ENCODE results near the gene ISY1. TPM values are rescaled to one million over a fixed set of nuclear protein-coding genes. Genes with fewer than 3 reads are reported as not detected.
"Not testable (repeated sequence)": the region's sequence is repeated elsewhere in the genome, so short reads cannot be mapped to it uniquely, and the experiment has no call there.

Gene ISY1
- polyA plus RNA-seq, 4 donors: 48.6 to 56.0 (median 50.8) TPM

- DNase-seq (ENCODE audit: low read depth in 4 of 4, low spot score in 3 of 4): no peak
Measured at GRCh38 chr3:129095285-129095684, 65.6 kb downstream of the ISY1 start.

DNA sequence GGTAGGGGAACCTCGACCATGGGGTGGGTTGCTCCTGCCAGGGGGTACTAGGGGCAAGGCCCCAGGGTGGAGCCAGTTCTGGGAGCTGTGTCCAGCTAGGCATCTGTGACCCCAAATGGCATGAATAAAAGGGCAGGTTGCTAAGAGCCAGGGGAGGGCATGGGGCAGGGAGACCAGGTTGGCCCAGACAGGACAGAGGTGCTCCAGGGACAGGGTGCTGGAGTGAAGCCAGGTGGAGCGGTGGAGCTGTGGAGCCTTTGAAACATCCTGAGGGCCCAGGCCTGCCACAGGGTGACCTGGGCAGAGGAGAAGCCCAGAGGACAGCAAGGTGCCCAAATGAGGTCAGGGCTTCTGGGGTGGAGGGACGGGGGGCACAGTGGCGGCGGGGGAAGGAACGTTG, 72.6 kb downstream of the ISY1 start:
- not testable (repeated sequence) for DNase-seq (ENCODE audit: low read depth in 4 of 4, low spot score in 3 of 4)

GRCh38 chr3:129087904-129088303, 73.0 kb downstream of the ISY1 start:
- not testable (repeated sequence) for DNase-seq (ENCODE audit: low read depth in 4 of 4, low spot score in 3 of 4)

GRCh38 chr3:129087138-129087702, 73.6 kb downstream of the ISY1 start:
- no peak for DNase-seq (ENCODE audit: low read depth in 4 of 4, low spot score in 3 of 4)

- DNase-seq (ENCODE audit: low read depth in 4 of 4, low spot score in 3 of 4): no peak
Measured at GRCh38 chr3:129085818-129086217, 75.0 kb downstream of the ISY1 start.

GRCh38 chr3:129085165-129085715, 75.6 kb downstream of the ISY1 start:
- DNase-seq (ENCODE audit: low read depth in 4 of 4, low spot score in 3 of 4): no peak

DNA sequence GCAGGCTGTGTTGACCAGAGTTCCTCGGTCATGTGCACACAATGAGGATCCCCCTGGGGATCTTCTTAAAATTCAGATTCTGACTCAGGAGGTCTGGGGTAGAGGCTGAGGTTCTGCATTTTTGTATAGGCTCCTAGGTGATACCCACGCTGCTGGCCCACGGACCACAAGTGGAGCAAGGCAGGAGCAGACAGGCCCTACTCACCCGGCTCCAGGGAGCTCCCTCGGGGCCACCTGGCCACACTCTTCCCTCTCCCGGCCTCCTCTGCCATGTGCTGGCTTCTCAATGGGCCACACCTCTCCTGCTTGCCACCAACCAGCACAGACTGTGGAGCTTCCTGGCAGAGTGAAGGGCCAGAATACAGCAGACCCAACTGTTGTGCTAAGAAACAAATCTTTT, 76.4 kb downstream of the ISY1 start:
- no peak for DNase-seq (ENCODE audit: low read depth in 4 of 4, low spot score in 3 of 4)

GRCh38 chr3:129082026-129082425, 78.8 kb downstream of the ISY1 start:
- DNase-seq (ENCODE audit: low read depth in 4 of 4, low spot score in 3 of 4): no peak

DNA sequence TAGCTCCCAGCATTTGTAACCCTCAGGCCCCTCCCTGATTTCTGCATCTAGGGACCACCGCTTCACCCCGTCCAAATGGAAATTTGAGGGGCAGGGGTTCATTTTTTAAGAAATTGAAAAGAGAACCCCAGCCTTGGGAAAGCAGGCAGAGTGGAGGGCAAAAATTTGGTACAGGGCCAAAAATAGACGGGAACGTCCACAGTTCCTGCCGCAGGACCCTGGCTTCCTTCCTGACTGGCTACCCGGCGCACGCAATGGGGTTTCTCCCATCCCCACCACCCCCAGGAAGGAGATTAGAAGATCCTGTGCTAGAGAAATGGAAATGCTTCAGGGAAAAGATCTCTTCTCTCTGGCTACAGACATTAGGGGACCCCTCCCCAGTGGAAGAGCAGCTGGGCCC, 79.4 kb downstream of the ISY1 start:
- no peak for DNase-seq (ENCODE audit: low read depth in 4 of 4, low spot score in 3 of 4)

GRCh38 chr3:129078510-129078909, 82.4 kb downstream of the ISY1 start:
- no peak for DNase-seq (ENCODE audit: low read depth in 4 of 4, low spot score in 3 of 4)

Other genes with a start within 250 kb of the ISY1 start
- gene CFAP92, start 167.0 kb downstream of the ISY1 start, polyA plus RNA-seq (ENCODE audit: insufficient read length in 4 of 4): 1 to 10 TPM in 3 of 4 donors, under 1 TPM in 1; 0.93 to 1.5 (median 1.2) TPM
- gene EFCC1, start 159.8 kb downstream of the ISY1 start, polyA plus RNA-seq (ENCODE audit: insufficient read length in 4 of 4): 1 to 10 TPM; 2.1 to 3.0 (median 2.7) TPM
- 1 to 10 TPM in 2 of 4 donors, under 1 TPM in 2; 0.97 to 2.4 (median 1.1) TPM for gene GP9, start 100.3 kb downstream of the ISY1 start, polyA plus RNA-seq (ENCODE audit: insufficient read length in 4 of 4)
- gene RAB43, start 39.3 kb downstream of the ISY1 start, polyA plus RNA-seq (ENCODE audit: insufficient read length in 4 of 4): 1 to 10 TPM; 5.6 to 7.2 (median 6.5) TPM
- gene CNBP, start 22.8 kb upstream of the ISY1 start, polyA plus RNA-seq (ENCODE audit: insufficient read length in 4 of 4): 100 to 1,000 TPM; 401 to 432 (median 416) TPM
- 100 to 1,000 TPM; 151 to 163 (median 153) TPM for gene COPG1, start 88.5 kb upstream of the ISY1 start, polyA plus RNA-seq (ENCODE audit: insufficient read length in 4 of 4)
- gene HMCES, start 117.8 kb upstream of the ISY1 start, polyA plus RNA-seq (ENCODE audit: insufficient read length in 4 of 4): 10 to 100 TPM; 52.3 to 54.8 (median 52.8) TPM

Measured in right renal pelvis (tissue), 4 donors.